PC-3 (cell line): ENCODE data around the gene SDHAF1. TPM values are rescaled to one million over a fixed set of nuclear protein-coding genes. Genes with fewer than 3 reads are reported as not detected.

Experiments used
- ATAC-seq: fragments of 200-7000 bp; cut with Tn5 transposase; 2 replicates; pipeline ENCODE4 v1.9.1; 2020; ENCODE audit warnings: mild to moderate bottlenecking, moderate library complexity
- BruUV-seq: library from RNA; stranded (reverse); fragments of 400-500 nt; replicated peaks from 2 replicates; lab custom pipeline; 2021; lab: Mats Ljungman, UMichigan
- CTCF ChIA-PET: fragments of 300-600 bp; sonication (Branson Sonifier 250); formaldehyde crosslinking; loops from one replicate; lab custom pipeline; 2022; ENCODE audit warnings: antibody characterized with exemption; lab: Charles Lee
- POLR2A ChIA-PET: fragments of 300-600 bp; sonication (Branson Sonifier 250); formaldehyde crosslinking; loops from one replicate; lab custom pipeline; 2022; ENCODE audit warnings: antibody characterized with exemption; ENCODE audit not compliant: unreplicated experiment; lab: Charles Lee
- DNase-seq: peaks from one replicate; pipeline ENCODE4 v3.0.0-alpha.2; 2015
- H2AFZ ChIP-seq: fragments of 300-600 bp; sonication (generic); 2 replicates; pipeline ENCODE4 v1.6.0; 2016; ENCODE audit warnings: antibody characterized with exemption, low read length
- H3F3A ChIP-seq: fragments of 300-600 bp; sonication (generic); one replicate; pipeline ENCODE4 v1.6.0; 2017; ENCODE audit warnings: antibody characterized with exemption, low read length, control low read depth, mild to moderate bottlenecking; ENCODE audit not compliant: unreplicated experiment
- H3K27ac ChIP-seq: fragments of 300-600 bp; sonication (generic); 2 replicates; pipeline ENCODE4 v1.5.1; 2016; ENCODE audit warnings: mild to moderate bottlenecking, low read length
- H3K27me3 ChIP-seq: fragments of 300-600 bp; sonication (generic); 2 replicates; pipeline ENCODE4 v1.6.1; 2016; ENCODE audit warnings: low read length, mixed read lengths
- H3K36me3 ChIP-seq: fragments of 300-600 bp; sonication (generic); 2 replicates; pipeline ENCODE4 v1.6.1; 2016; ENCODE audit warnings: low read depth, mixed run types, low read length, mixed read lengths
- H3K4me1 ChIP-seq: fragments of 300-600 bp; sonication (generic); 2 replicates; pipeline ENCODE4 v1.5.1; 2016; ENCODE audit warnings: low read length; ENCODE audit not compliant: insufficient read depth
- H3K4me2 ChIP-seq: fragments of 300-600 bp; sonication (generic); 2 replicates; pipeline ENCODE4 v1.6.0; 2016; ENCODE audit warnings: low read length
- H3K4me3 ChIP-seq: fragments of 300-600 bp; sonication (generic); 2 replicates; pipeline ENCODE4 v1.5.1; 2016; ENCODE audit warnings: mild to moderate bottlenecking, low read length, mixed read lengths
- H3K79me2 ChIP-seq: fragments of 300-600 bp; sonication (generic); 2 replicates; pipeline ENCODE4 v1.6.1; 2017; ENCODE audit warnings: low read length, mixed read lengths
- H3K9ac ChIP-seq: fragments of 300-600 bp; sonication (generic); 2 replicates; pipeline ENCODE4 v1.6.0; 2016; ENCODE audit warnings: mild to moderate bottlenecking, low read length
- H3K9me2 ChIP-seq: fragments of 300-600 bp; sonication (generic); replicated peaks from 2 replicates; pipeline ENCODE4 v1.6.1; 2016; ENCODE audit warnings: mixed run types, low read length, mixed read lengths
- H3K9me3 ChIP-seq: fragments of 300-600 bp; sonication (generic); 2 replicates; pipeline ENCODE4 v1.6.1; 2016; ENCODE audit warnings: low read length, mixed read lengths
- H4K20me1 ChIP-seq: fragments of 300-600 bp; sonication (generic); 2 replicates; pipeline ENCODE4 v1.6.1; 2016; ENCODE audit warnings: low read length, mixed read lengths
- CTCF ChIP-seq: fragments of 300-600 bp; sonication (generic); conservative IDR thresholded peaks from 2 replicates; pipeline ENCODE4 v1.5.1; 2017; ENCODE audit warnings: antibody characterized with exemption, low read depth, mild to moderate bottlenecking, low read length
- EZH2 ChIP-seq: fragments of 300-600 bp; sonication (generic); IDR thresholded peaks from one replicate; pipeline ENCODE4 v1.6.1; 2017; ENCODE audit warnings: antibody characterized with exemption, mild to moderate bottlenecking, low read length; ENCODE audit not compliant: unreplicated experiment
- EZH2phosphoT487 ChIP-seq: fragments of 300-600 bp; sonication (generic); IDR thresholded peaks from 2 replicates; pipeline ENCODE4 v1.6.1; 2018; ENCODE audit warnings: mild to moderate bottlenecking, antibody characterized with exemption, low read length, borderline replicate concordance
- intact Hi-C: fragments of 100-400 bp; cut with micrococcal nuclease; formaldehyde crosslinking; loops from 2 replicates; pipeline ENCODE4 v1.9.0; 2023
- total RNA-seq: library from RNA; depleted of rRNA; stranded (reverse); fragments of >200 nt; gene quantifications from 2 replicates; pipeline ENCODE4 v1.2.3, GENCODE V29; 2014

SDHAF1 gene
- total RNA-seq, 1 experiment from 2014 or later = 24.5 TPM

- DNase-seq = no peak
- H2AFZ ChIP-seq = no peak overlapping the region
- no peak overlapping the region for H3K27ac ChIP-seq
- ATAC-seq = no peak
- no peaks in the 10 kb centered on the region for H3K9me2 ChIP-seq
- CTCF ChIA-PET = no interaction called here
- no peaks in the 10 kb centered on the region for H3K9me3 ChIP-seq
- peaks cover 14% of the 10 kb centered on the region for H3K79me2 ChIP-seq
- no peak overlapping the region for H3K4me3 ChIP-seq
- no peak overlapping the region for H3K4me2 ChIP-seq
- H3K36me3 ChIP-seq = no peaks in the 10 kb centered on the region
- POLR2A ChIA-PET = no interaction called here
- no peaks in the 10 kb centered on the region for H3F3A ChIP-seq
- H3K4me1 ChIP-seq = peaks cover 7% of the 10 kb centered on the region
- H4K20me1 ChIP-seq = no peaks in the 10 kb centered on the region
- no TSS peak for BruUV-seq
- intact Hi-C loops = no loop called here
- H3K27me3 ChIP-seq = no peaks in the 10 kb centered on the region
- no peak overlapping the region for H3K9ac ChIP-seq
- TF ChIP-seq EZH2phosphoT487 (no peak), EZH2 (no peak), CTCF (no peak)
Observed at GRCh38 chr19:36019061-36019670, 24.2 kb downstream of the SDHAF1 start.

- H3K4me2 ChIP-seq = no peak overlapping the region
- no peak for ATAC-seq
- no peaks in the 10 kb centered on the region for H3K79me2 ChIP-seq
- ChIA-PET CTCF (no interaction called here), POLR2A (no interaction called here)
- H3K9me2 ChIP-seq = no peaks in the 10 kb centered on the region
- H3K4me1 ChIP-seq = no peaks in the 10 kb centered on the region
- no peaks in the 10 kb centered on the region for H4K20me1 ChIP-seq
- DNase-seq = no peak
- no TSS peak for BruUV-seq
- H3K9me3 ChIP-seq = no peaks in the 10 kb centered on the region
- H3K4me3 ChIP-seq = no peak overlapping the region
- no peaks in the 10 kb centered on the region for H3F3A ChIP-seq
- no peak overlapping the region for H3K27ac ChIP-seq
- no peak overlapping the region for H2AFZ ChIP-seq
- intact Hi-C loops = no loop called here
- TF ChIP-seq CTCF = no peak
- no peak for TF ChIP-seq EZH2
- no peak for TF ChIP-seq EZH2phosphoT487
- no peak overlapping the region for H3K9ac ChIP-seq
- H3K36me3 ChIP-seq = no peaks in the 10 kb centered on the region
- no peaks in the 10 kb centered on the region for H3K27me3 ChIP-seq
Observed at GRCh38 chr19:36023432-36023831, 28.4 kb downstream of the SDHAF1 start.

GRCh38 chr19:36025541-36025940 is 30.6 kb downstream of the SDHAF1 start:
- no peak for TF ChIP-seq EZH2phosphoT487
- H4K20me1 ChIP-seq = no peaks in the 10 kb centered on the region
- H3K9ac ChIP-seq = no peak overlapping the region
- BruUV-seq = no TSS peak
- no peaks in the 10 kb centered on the region for H3K79me2 ChIP-seq
- no peaks in the 10 kb centered on the region for H3K27me3 ChIP-seq
- H3K4me1 ChIP-seq = no peaks in the 10 kb centered on the region
- no peaks in the 10 kb centered on the region for H3F3A ChIP-seq
- H3K27ac ChIP-seq = no peak overlapping the region
- no peaks in the 10 kb centered on the region for H3K9me2 ChIP-seq
- ChIA-PET CTCF (no interaction called here), POLR2A (no interaction called here)
- ATAC-seq = no peak
- intact Hi-C loops = no loop called here
- no peak overlapping the region for H2AFZ ChIP-seq
- no peak for DNase-seq
- H3K36me3 ChIP-seq = no peaks in the 10 kb centered on the region
- no peak overlapping the region for H3K4me2 ChIP-seq
- no peak overlapping the region for H3K4me3 ChIP-seq
- no peaks in the 10 kb centered on the region for H3K9me3 ChIP-seq
